SK-N-MC (cell line): Measurements from ENCODE around the gene RNF115.
A peak's percentile ranks its signal among the peaks of the same experiment; 100 is the strongest.
"Not testable (repeated sequence)": the region's sequence is repeated elsewhere in the genome, so short reads cannot be mapped to it uniquely, and the experiment has no call there.

ENCODE experiments used
- DNase-seq: peaks from one replicate; pipeline ENCODE4 v3.0.0-alpha.2; 2011; ENCODE audit warnings: low read depth, low spot score
- H3K27ac ChIP-seq: fragments of 200-600 bp; sonication (generic); 2 replicates; pipeline ENCODE4 v1.5.1; 2016; ENCODE audit warnings: mixed run types
- H3K36me3 ChIP-seq: fragments of 200-600 bp; sonication (generic); 2 replicates; pipeline ENCODE4 v1.6.1; 2017; ENCODE audit warnings: antibody characterized with exemption, low read length, mixed read lengths; ENCODE audit not compliant: insufficient read depth
- H3K4me3 ChIP-seq: fragments of 200-600 bp; sonication (generic); 2 replicates; pipeline ENCODE4 v1.5.1; 2016
- H3K9ac ChIP-seq: fragments of 200-600 bp; sonication (generic); 2 replicates; pipeline ENCODE4 v1.8.0; 2017; ENCODE audit warnings: mixed run types, mixed read lengths; ENCODE audit not compliant: insufficient read length
- H3K9me3 ChIP-seq: fragments of 200-600 bp; sonication (generic); 2 replicates; pipeline ENCODE4 v1.6.1; 2017; ENCODE audit warnings: low read depth, mild to moderate bottlenecking, antibody characterized with exemption, low read length, moderate library complexity, mixed read lengths
- EZH2 ChIP-seq: fragments of 200-600 bp; sonication (generic); IDR thresholded peaks from one replicate; pipeline ENCODE4 v1.6.1; 2017; ENCODE audit warnings: antibody characterized with exemption
- FOXP2 ChIP-seq: optimal IDR thresholded peaks from 2 replicates; pipeline ENCODE3; 2011; ENCODE audit warnings: mild to moderate bottlenecking, moderate library complexity; ENCODE audit not compliant: insufficient read depth; ENCODE audit errors: extremely low read length, control extremely low read depth
- POLR2AphosphoS5 ChIP-seq: IDR thresholded peaks from 2 replicates; pipeline ENCODE4 v1.6.1; 2012; ENCODE audit warnings: mild to moderate bottlenecking, low read depth, low read length, borderline replicate concordance

RNF115 gene

GRCh38 chr1:145843031-145843430, 19.1 kb upstream of the RNF115 start:
- Histone ChIP-seq H3K27ac (no peak overlapping the region), H3K9me3 (no peaks in the 10 kb centered on the region), H3K36me3 (peaks cover 51% of the 10 kb centered on the region), H3K9ac (no peak overlapping the region), H3K4me3 (no peak overlapping the region)
- DNase-seq = no peak
- TF ChIP-seq FOXP2 (no peak), EZH2 (no peak), POLR2AphosphoS5 (no peak)

GRCh38 chr1:145837656-145838055, 13.8 kb upstream of the RNF115 start:
- no peak for DNase-seq
- Histone ChIP-seq H3K36me3 (peaks cover 94% of the 10 kb centered on the region), H3K9ac (no peak overlapping the region), H3K4me3 (no peak overlapping the region), H3K27ac (no peak overlapping the region), H3K9me3 (no peaks in the 10 kb centered on the region)
- no peak for TF ChIP-seq POLR2AphosphoS5
- TF ChIP-seq EZH2 = no peak
- TF ChIP-seq FOXP2 = no peak

- DNase-seq, H3K9ac ChIP-seq, H3K4me3 ChIP-seq, H3K27ac ChIP-seq, H3K9me3 ChIP-seq: not testable (repeated sequence)
- H3K36me3 ChIP-seq = peaks cover 95% of the 10 kb centered on the region
These were observed 6.9 kb upstream of the RNF115 start for GRCh38 chr1:145830810-145831209.

- H3K36me3 ChIP-seq = peaks cover 75% of the 10 kb centered on the region
- no peaks in the 10 kb centered on the region for H3K9me3 ChIP-seq
- TF ChIP-seq FOXP2 (no peak), EZH2 (no peak), POLR2AphosphoS5 (no peak)
- H3K4me3 ChIP-seq = no peak overlapping the region
- DNase-seq = no peak
- no peak overlapping the region; the same call in 1 of the 2 replicates for H3K27ac ChIP-seq
- H3K9ac ChIP-seq = no peak overlapping the region
These were observed 4.6 kb upstream of the RNF115 start for GRCh38 chr1:145828367-145829026.

DNA sequence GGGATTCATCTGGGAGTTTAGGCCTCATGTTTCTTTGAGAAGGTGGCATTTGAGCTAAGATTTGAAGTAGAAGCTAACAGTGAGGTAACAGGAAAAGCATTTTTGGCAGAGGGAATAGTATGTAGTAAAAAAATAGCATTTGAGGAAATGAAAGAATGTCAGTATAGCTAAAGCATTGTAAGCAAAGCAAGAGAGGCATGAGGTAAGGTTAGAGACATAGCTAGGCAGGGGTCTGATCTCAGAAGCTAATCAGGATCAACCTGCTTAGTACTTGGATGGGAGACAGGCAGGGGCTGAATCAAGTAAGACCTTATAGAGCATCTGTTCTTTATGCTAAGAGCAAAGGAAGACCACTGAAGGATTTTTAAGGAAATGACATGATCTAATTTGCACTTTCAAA, 4.1 kb upstream of the RNF115 start:
- no peak for TF ChIP-seq POLR2AphosphoS5
- no peak for TF ChIP-seq EZH2
- H3K9me3 ChIP-seq = no peaks in the 10 kb centered on the region
- no peak overlapping the region for H3K9ac ChIP-seq
- H3K36me3 ChIP-seq = peaks cover 70% of the 10 kb centered on the region
- no peak overlapping the region for H3K4me3 ChIP-seq
- no peak for DNase-seq
- no peak overlapping the region; the same call in 1 of the 2 replicates for H3K27ac ChIP-seq

- Histone ChIP-seq H3K36me3 (peaks cover 54% of the 10 kb centered on the region), H3K4me3 (no peak overlapping the region), H3K9ac (no peak overlapping the region)
These were observed 2.1 kb upstream of the RNF115 start for GRCh38 chr1:145826030-145826429.

DNA sequence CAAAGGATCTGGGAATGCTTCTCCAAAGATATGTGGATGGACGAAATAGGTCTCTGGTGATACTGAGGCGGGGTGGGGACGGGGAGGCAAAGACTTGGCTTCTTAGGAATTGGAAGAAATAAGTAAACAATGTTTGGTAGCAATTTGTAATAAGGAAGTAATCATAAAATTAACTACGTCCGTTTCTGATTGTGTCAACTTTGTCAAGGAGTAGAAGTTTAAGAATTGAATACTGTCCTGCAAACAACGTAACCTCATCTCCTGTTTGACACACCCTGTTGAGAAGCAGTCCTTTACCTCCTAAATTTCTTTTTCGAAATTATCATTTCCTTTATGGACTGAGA, 576 bp upstream of the RNF115 start:
- Histone ChIP-seq H3K36me3 (peaks cover 38% of the 10 kb centered on the region), H3K9ac (peak overlapping the region; percentile 97), H3K27ac (peak overlapping the region; percentile 76), H3K4me3 (peak overlapping the region; percentile 97), H3K9me3 (no peaks in the 10 kb centered on the region)
- DNase-seq = no peak
- TF ChIP-seq FOXP2 = no peak
- TF ChIP-seq POLR2AphosphoS5 = no peak
- no peak for TF ChIP-seq EZH2

More at GRCh38 chr1:145826030-145826429, 2.1 kb upstream of the RNF115 start:
- no peak for TF ChIP-seq EZH2
- TF ChIP-seq POLR2AphosphoS5 = no peak
- no peak for TF ChIP-seq FOXP2
- no peaks in the 10 kb centered on the region for H3K9me3 ChIP-seq
- DNase-seq = no peak
- H3K27ac ChIP-seq = no peak overlapping the region

GRCh38 chr1:145822779-145823331, 1.0 kb downstream of the RNF115 start:
- not testable (repeated sequence) for H3K9ac ChIP-seq, H3K4me3 ChIP-seq, H3K9me3 ChIP-seq, DNase-seq, H3K27ac ChIP-seq
- peaks cover 22% of the 10 kb centered on the region for H3K36me3 ChIP-seq

DNA sequence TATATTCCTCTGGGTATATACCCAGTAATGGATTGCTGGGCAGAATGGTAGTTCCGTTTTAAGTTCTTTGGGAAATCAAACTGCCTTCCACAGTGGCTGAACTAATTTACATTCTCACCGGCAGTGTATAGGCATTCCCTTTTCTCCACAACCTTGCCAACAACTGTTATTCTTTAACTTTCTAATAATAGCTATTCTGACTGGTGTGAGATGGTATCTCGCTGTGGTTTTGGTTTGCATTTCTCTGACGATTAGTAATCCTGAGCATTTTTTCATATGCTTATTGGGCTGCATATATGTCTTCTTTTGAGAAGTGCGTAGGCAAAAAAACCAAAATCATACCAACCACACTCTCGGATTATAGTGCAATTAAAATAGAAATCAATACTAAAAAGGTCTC, 5.8 kb downstream of the RNF115 start:
- H3K9ac ChIP-seq, H3K9me3 ChIP-seq, H3K4me3 ChIP-seq, H3K36me3 ChIP-seq, DNase-seq, H3K27ac ChIP-seq: not testable (repeated sequence)

GRCh38 chr1:145812977-145813810, 10.7 kb downstream of the RNF115 start:
- not testable (repeated sequence) for H3K36me3 ChIP-seq, H3K9me3 ChIP-seq, H3K9ac ChIP-seq, H3K27ac ChIP-seq, H3K4me3 ChIP-seq, DNase-seq
